IMR-90 (cell line): Measurements from ENCODE around the gene DDX31. TPM values are rescaled to one million over a fixed set of nuclear protein-coding genes. Genes with fewer than 3 reads are reported as not detected.

Source experiments
- ATAC-seq: fragments of 200-7000 bp; cut with Tn5 transposase; 2 replicates; pipeline ENCODE4 v1.9.1; 2020; ENCODE audit warnings: low read depth, mild to moderate bottlenecking, moderate library complexity
- BruUV-seq: library from RNA; stranded (reverse); fragments of 400-500 nt; replicated peaks from 2 replicates; lab custom pipeline; 2021; lab: Mats Ljungman, UMichigan
- CTCF ChIA-PET: fragments of 300-600 bp; formaldehyde crosslinking; extraction: SDS; loops from one replicate; lab custom pipeline; 2021; ENCODE audit warnings: antibody characterized with exemption; lab: Yijun Ruan, JAX
- POLR2A ChIA-PET: fragments of 300-600 bp; sonication (Branson Sonifier 250); formaldehyde crosslinking; loops from one replicate; lab custom pipeline; 2022; ENCODE audit warnings: antibody characterized with exemption; ENCODE audit not compliant: unreplicated experiment; lab: Charles Lee
- DNase-seq: peaks from one replicate; pipeline ENCODE4 v3.0.0; 2013
- H2AFZ ChIP-seq: replicated peaks from 2 replicates; pipeline ENCODE3; 2013; ENCODE audit warnings: low read length, mild to moderate bottlenecking; ENCODE audit not compliant: poor library complexity
- H2AK5ac ChIP-seq: 2 replicates; pipeline ENCODE4 v1.6.1; 2013; ENCODE audit warnings: low read depth, low read length, inconsistent platforms
- H2AK9ac ChIP-seq: replicated peaks from 2 replicates; pipeline ENCODE3; 2013; ENCODE audit warnings: mild to moderate bottlenecking, low read depth, low read length, moderate library complexity; ENCODE audit not compliant: poor library complexity
- H2BK120ac ChIP-seq: 2 replicates; pipeline ENCODE4 v1.6.1; 2013; ENCODE audit warnings: low read depth, low read length, inconsistent platforms
- H2BK15ac ChIP-seq: 3 replicates; pipeline ENCODE4 v1.6.1; 2013; ENCODE audit warnings: low read depth, low read length, inconsistent platforms
- H2BK20ac ChIP-seq: 2 replicates; pipeline ENCODE4 v1.6.1; 2013; ENCODE audit warnings: low read depth, mild to moderate bottlenecking, inconsistent platforms, low read length, moderate library complexity
- H2BK5ac ChIP-seq: 2 replicates; pipeline ENCODE4 v1.6.1; 2013; ENCODE audit warnings: mild to moderate bottlenecking, low read depth, low read length, inconsistent platforms; ENCODE audit not compliant: poor library complexity, severe bottlenecking
- H3K14ac ChIP-seq: replicated peaks from 2 replicates; pipeline ENCODE4 v1.6.1; 2013; ENCODE audit warnings: low read depth, low read length, inconsistent platforms
- H3K18ac ChIP-seq: 2 replicates; pipeline ENCODE4 v1.6.1; 2013; ENCODE audit warnings: low read depth, low read length, control low read depth
- H3K23ac ChIP-seq: 2 replicates; pipeline ENCODE4 v1.6.1; 2013; ENCODE audit warnings: low read depth, low read length, inconsistent platforms
- H3K27ac ChIP-seq: 2 replicates; pipeline ENCODE4 v1.5.1; 2013; ENCODE audit warnings: mild to moderate bottlenecking, control low read depth, low read length; ENCODE audit not compliant: insufficient read depth
- H3K27me3 ChIP-seq: 2 replicates; pipeline ENCODE4 v1.6.1; 2013; ENCODE audit warnings: low read length; ENCODE audit not compliant: control insufficient read depth, insufficient read depth
- H3K36me3 ChIP-seq: 2 replicates; pipeline ENCODE4 v1.6.1; 2013; ENCODE audit warnings: low read length, mixed read lengths; ENCODE audit not compliant: control insufficient read depth, insufficient read depth
- H3K4ac ChIP-seq: 2 replicates; pipeline ENCODE4 v1.6.1; 2013; ENCODE audit warnings: low read depth, low read length, inconsistent platforms
- H3K4me1 ChIP-seq: 2 replicates; pipeline ENCODE4 v1.6.1; 2013; ENCODE audit warnings: low read length, mixed read lengths; ENCODE audit not compliant: control insufficient read depth, insufficient read depth
- H3K4me2 ChIP-seq: 2 replicates; pipeline ENCODE4 v1.6.1; 2013; ENCODE audit warnings: low read depth, mild to moderate bottlenecking, control low read depth, low read length, moderate library complexity
- H3K4me3 ChIP-seq: 2 replicates; pipeline ENCODE4 v1.5.1; 2013; ENCODE audit warnings: low read depth, mild to moderate bottlenecking, control low read depth, low read length, moderate library complexity; ENCODE audit not compliant: insufficient read depth
- H3K56ac ChIP-seq: 2 replicates; pipeline ENCODE4 v1.6.1; 2013; ENCODE audit warnings: low read length, inconsistent platforms; ENCODE audit not compliant: insufficient read depth; ENCODE audit errors: extremely low read depth
- H3K79me1 ChIP-seq, 2 experiments: 2 replicates each; pipeline ENCODE4 v1.6.1; 2013; ENCODE audit warnings: low read length in 2 of 2, inconsistent platforms in 1 of 2, low read depth in 1 of 2
- H3K9ac ChIP-seq: 2 replicates; pipeline ENCODE4 v1.6.1; 2013; ENCODE audit warnings: low read depth, low read length, control low read depth
- H3K9me1 ChIP-seq: 2 replicates; pipeline ENCODE4 v1.6.1; 2013; ENCODE audit warnings: low read length, inconsistent platforms; ENCODE audit not compliant: insufficient read depth
- H3K9me3 ChIP-seq: 2 replicates; pipeline ENCODE4 v1.6.1; 2013; ENCODE audit warnings: low read length; ENCODE audit not compliant: control insufficient read depth, insufficient read depth
- H4K20me1 ChIP-seq: 2 replicates; pipeline ENCODE4 v1.6.1; 2013; ENCODE audit warnings: low read length, inconsistent platforms; ENCODE audit not compliant: insufficient read depth
- H4K5ac ChIP-seq: 2 replicates; pipeline ENCODE4 v1.6.1; 2013; ENCODE audit warnings: mild to moderate bottlenecking, low read depth, low read length, control low read depth
- H4K8ac ChIP-seq, 2 experiments: 2 replicates each; pipeline ENCODE4 v1.6.1; 2013; ENCODE audit warnings: low read depth in 2 of 2, low read length in 2 of 2, control low read depth in 1 of 2, inconsistent platforms in 1 of 2
- H4K91ac ChIP-seq: 2 replicates; pipeline ENCODE4 v1.6.1; 2013; ENCODE audit warnings: low read depth, low read length, inconsistent platforms; ENCODE audit not compliant: insufficient read depth
- CHD1 ChIP-seq: IDR thresholded peaks from 2 replicates; pipeline ENCODE4 v1.6.1; 2012; ENCODE audit warnings: low read depth, low read length, improper control_type of control experiment
- WGBS, 2 experiments: methylation state at CpG; one replicate each; pipeline versions ENCODE4 v1.1.5 to v1.1.7; 2013; ENCODE audit warnings: missing lambda C conversion rate in 2 of 2; ENCODE audit not compliant: insufficient read length in 1 of 2; ENCODE audit errors: extremely low coverage in 2 of 2; 5-methylcytosine and 5-hydroxymethylcytosine counted together
- dilution Hi-C: fragments of 300-500 bp; cut with HindIII; formaldehyde crosslinking; loops from one replicate; pipeline ENCODE4 v1.14.3; 2018; ENCODE audit warnings: low sequenced_read_pairs; ENCODE audit not compliant: unreplicated experiment
- in situ Hi-C: fragments of 300-500 bp; cut with MboI; formaldehyde crosslinking; loops from 3 replicates; pipeline ENCODE4 v1.14.3; 2019; ENCODE audit warnings: low sequenced_read_pairs, inconsistent platforms, mixed read lengths
- intact Hi-C: fragments of 100-400 bp; cut with micrococcal nuclease; formaldehyde crosslinking; loops from 2 replicates; pipeline ENCODE4 v1.10.0; 2022
- polyA plus RNA-seq, 3 experiments: library from polyadenylated mRNA; depleted of rRNA; stranded (reverse); fragments of >200 nt; gene quantifications; 2 replicates each; pipeline ENCODE4 v1.2.3, GENCODE V29; 2012; ENCODE audit warnings: low replicate concordance in 1 of 3
- total RNA-seq: library from RNA; depleted of rRNA; stranded (reverse); fragments of >200 nt; gene quantifications from 2 replicates; pipeline ENCODE4 v1.2.3, GENCODE V29; 2012

DDX31 gene
- total and polyA plus RNA-seq, 2 of the 4 experiments (the other 2 are of a cell fraction): 10.7 to 14.0 TPM

- Histone ChIP-seq H2AFZ (no peak overlapping the region), H2AK5ac (no peak overlapping the region), H4K5ac (no peak overlapping the region), H2BK15ac (no peak overlapping the region), H3K56ac (no peak overlapping the region), H3K36me3 (no peaks in the 10 kb centered on the region), H3K18ac (no peak overlapping the region), H4K20me1 (no peaks in the 10 kb centered on the region), H3K4me2 (no peak overlapping the region), H3K27me3 (peaks cover 33% of the 10 kb centered on the region), H3K23ac (no peak overlapping the region), H3K79me1 (no peaks in the 10 kb centered on the region), H3K9me3 (peaks cover 3% of the 10 kb centered on the region), H3K4me1 (no peaks in the 10 kb centered on the region), H2BK5ac (no peak overlapping the region), H3K14ac (no peak overlapping the region), H3K4ac (no peak overlapping the region), H4K8ac (no peak overlapping the region), H3K27ac (no peak overlapping the region), H3K9me1 (no peaks in the 10 kb centered on the region), H2BK120ac (no peak overlapping the region), H2BK20ac (no peak overlapping the region), H3K9ac (no peak overlapping the region), H2AK9ac (no peak overlapping the region), H4K91ac (no peak overlapping the region), H3K4me3 (no peak overlapping the region)
- no peak for TF ChIP-seq CHD1
- DNase-seq: no peak
- ATAC-seq: no peak
- BruUV-seq: no TSS peak
- POLR2A ChIA-PET: no interaction called here
- CTCF ChIA-PET: interaction anchor here (0.7 kb wide), 1 partner anchor 378 kb away, joined by 3 read pairs; no protein-coding TSS in a partner anchor
- WGBS, 2 experiments: 40% methylated on average over 1 of the region's 2 CpGs; no CpG with 5 or more reads in 1 of the 2 experiments
- dilution Hi-C loops (no loop called here), in situ Hi-C loops (no loop called here), intact Hi-C loops (no loop called here)
These were observed 115.0 kb downstream of the DDX31 start for GRCh38 chr9:132554755-132555154.
